ENCODE data around the gene FRMD4B. TPM values are rescaled to one million over a fixed set of nuclear protein-coding genes. Genes with fewer than 3 reads are reported as not detected.

FRMD4B gene
- total and polyA plus RNA-seq, 2 donors (not counting 1 experiment from before 2014, with no cell fraction given), result 0.86 to 1.2 TPM

- no peak overlapping the region for H2AFZ ChIP-seq (ENCODE audit: low read length)
- H3K4me2 ChIP-seq (ENCODE audit: extremely low read depth, insufficient read depth, low read length), result no peak overlapping the region
- no peak for TF ChIP-seq CTCF (conservative IDR thresholded peaks at IDR 0.05 in 1 of 2, IDR thresholded peaks at IDR 0.05 in 1 of 2; ENCODE audit: low read depth in 1 of 2, low read length in 2 of 2)
- no peak for TF ChIP-seq EZH2 (IDR thresholded peaks at IDR 0.05; ENCODE audit: low read length, missing control alignments)
- H4K20me1 ChIP-seq (ENCODE audit: control insufficient read depth, extremely low read depth, insufficient read depth, low read length), result no peaks in the 10 kb centered on the region
- no peaks in the 10 kb centered on the region for H3K4me1 ChIP-seq (ENCODE audit: control insufficient read depth, extremely low read depth, insufficient read depth, low read length)
- no peak overlapping the region for H3K9ac ChIP-seq (ENCODE audit: insufficient read depth, low read length)
- H3K27me3 ChIP-seq (ENCODE audit: control insufficient read depth, insufficient read depth, low read length), result no peaks in the 10 kb centered on the region
- no peaks in the 10 kb centered on the region for H3K36me3 ChIP-seq (ENCODE audit: control insufficient read depth, insufficient read depth, low read length)
- H3K4me3 ChIP-seq (replicated peaks in 1 of 4; ENCODE audit: control extremely low read depth in 1 of 4, insufficient read depth in 1 of 4, low read depth in 3 of 4, low read length in 4 of 4), result no peak overlapping the region
- no peaks in the 10 kb centered on the region for H3K79me2 ChIP-seq (ENCODE audit: control insufficient read depth, insufficient read depth, low read length)
- H3K27ac ChIP-seq (ENCODE audit: insufficient read depth, low read length), result no peak overlapping the region
- no peaks in the 10 kb centered on the region for H3K9me3 ChIP-seq (ENCODE audit: control insufficient read depth, insufficient read depth, low read depth, low read length)
- no peak for DNase-seq (ENCODE audit: low read depth in 2 of 2)
Observed at GRCh38 chr3:69371816-69372215, 14.1 kb downstream of the FRMD4B start.

GRCh38 chr3:69370901-69371301, 15.0 kb downstream of the FRMD4B start:
- no peaks in the 10 kb centered on the region for H3K27me3 ChIP-seq (ENCODE audit: control insufficient read depth, insufficient read depth, low read length)
- peak in 1 of 2 donors; percentile 22 for DNase-seq (ENCODE audit: low read depth in 2 of 2)
- H2AFZ ChIP-seq (ENCODE audit: low read length), result no peak overlapping the region
- no peaks in the 10 kb centered on the region for H3K9me3 ChIP-seq (ENCODE audit: control insufficient read depth, insufficient read depth, low read depth, low read length)
- TF ChIP-seq EZH2 (IDR thresholded peaks at IDR 0.05; ENCODE audit: low read length, missing control alignments), result no peak
- no peak for TF ChIP-seq CTCF (conservative IDR thresholded peaks at IDR 0.05 in 1 of 2, IDR thresholded peaks at IDR 0.05 in 1 of 2; ENCODE audit: low read depth in 1 of 2, low read length in 2 of 2)
- no peaks in the 10 kb centered on the region for H3K79me2 ChIP-seq (ENCODE audit: control insufficient read depth, insufficient read depth, low read length)
- H4K20me1 ChIP-seq (ENCODE audit: control insufficient read depth, extremely low read depth, insufficient read depth, low read length), result no peaks in the 10 kb centered on the region
- H3K36me3 ChIP-seq (ENCODE audit: control insufficient read depth, insufficient read depth, low read length), result no peaks in the 10 kb centered on the region
- peak overlapping the region; percentile 4 for H3K4me2 ChIP-seq (ENCODE audit: extremely low read depth, insufficient read depth, low read length)
- H3K4me3 ChIP-seq (replicated peaks in 1 of 4; ENCODE audit: control extremely low read depth in 1 of 4, insufficient read depth in 1 of 4, low read depth in 3 of 4, low read length in 4 of 4), result no peak overlapping the region
- no peaks in the 10 kb centered on the region for H3K4me1 ChIP-seq (ENCODE audit: control insufficient read depth, extremely low read depth, insufficient read depth, low read length)
- H3K9ac ChIP-seq (ENCODE audit: insufficient read depth, low read length), result no peak overlapping the region
- H3K27ac ChIP-seq (ENCODE audit: insufficient read depth, low read length), result no peak overlapping the region

- H3K4me2 ChIP-seq (ENCODE audit: extremely low read depth, insufficient read depth, low read length), result peak overlapping the region; percentile 59
- peak overlapping the region; percentile 50 for H2AFZ ChIP-seq (ENCODE audit: low read length)
- TF ChIP-seq CTCF (conservative IDR thresholded peaks at IDR 0.05 in 1 of 2, IDR thresholded peaks at IDR 0.05 in 1 of 2; ENCODE audit: low read depth in 1 of 2, low read length in 2 of 2) (no peak), EZH2 (IDR thresholded peaks at IDR 0.05; ENCODE audit: low read length, missing control alignments) (no peak)
- H3K27me3 ChIP-seq (ENCODE audit: control insufficient read depth, insufficient read depth, low read length), result no peaks in the 10 kb centered on the region
- no peaks in the 10 kb centered on the region for H3K36me3 ChIP-seq (ENCODE audit: control insufficient read depth, insufficient read depth, low read length)
- no peak for DNase-seq (ENCODE audit: low read depth in 2 of 2)
- no peak overlapping the region for H3K9ac ChIP-seq (ENCODE audit: insufficient read depth, low read length)
- no peaks in the 10 kb centered on the region for H3K9me3 ChIP-seq (ENCODE audit: control insufficient read depth, insufficient read depth, low read depth, low read length)
- H3K4me1 ChIP-seq (ENCODE audit: control insufficient read depth, extremely low read depth, insufficient read depth, low read length), result no peaks in the 10 kb centered on the region
- H3K79me2 ChIP-seq (ENCODE audit: control insufficient read depth, insufficient read depth, low read length), result no peaks in the 10 kb centered on the region
- no peaks in the 10 kb centered on the region for H4K20me1 ChIP-seq (ENCODE audit: control insufficient read depth, extremely low read depth, insufficient read depth, low read length)
- no peak overlapping the region for H3K27ac ChIP-seq (ENCODE audit: insufficient read depth, low read length)
- H3K4me3 ChIP-seq (replicated peaks in 1 of 4; ENCODE audit: control extremely low read depth in 1 of 4, insufficient read depth in 1 of 4, low read depth in 3 of 4, low read length in 4 of 4), result no peak overlapping the region
Observed at GRCh38 chr3:69370156-69370883, 15.6 kb downstream of the FRMD4B start.
